GM12878 (cell line): ENCODE data around the gene SLC6A17. TPM values are rescaled to one million over a fixed set of nuclear protein-coding genes. Genes with fewer than 3 reads are reported as not detected.

Experiments used
- ATAC-seq: fragments of 200-7000 bp; cut with Tn5 transposase; 3 replicates; pipeline ENCODE4 v1.9.1; 2020; ENCODE audit warnings: mild to moderate bottlenecking, moderate library complexity
- BruUV-seq: library from RNA; stranded (reverse); fragments of 400-500 nt; replicated peaks from 2 replicates; lab custom pipeline; 2021; lab: Mats Ljungman, UMichigan
- CTCF ChIA-PET: fragments of 300-600 bp; sonication (Branson Sonifier 250); formaldehyde crosslinking; extraction: SDS; loops from one replicate; lab custom pipeline; 2021; ENCODE audit warnings: inconsistent platforms; lab: Yijun Ruan, JAX
- POLR2A ChIA-PET: fragments of 350-600 bp; formaldehyde crosslinking; extraction: SDS; loops from one replicate; lab custom pipeline; 2021; ENCODE audit warnings: inconsistent platforms; lab: Charles Lee
- RAD21 ChIA-PET: fragments of 300-600 bp; sonication (Branson Sonifier 250); formaldehyde crosslinking; loops from one replicate; lab custom pipeline; 2023; ENCODE audit warnings: antibody characterized with exemption; ENCODE audit not compliant: unreplicated experiment; lab: Charles Lee
- SMC1A ChIA-PET: fragments of 300-600 bp; sonication (Branson Sonifier 250); formaldehyde crosslinking; loops from one replicate; lab custom pipeline; 2023; ENCODE audit not compliant: unreplicated experiment, uncharacterized antibody; lab: Charles Lee
- DNase-seq: peaks from one replicate; pipeline ENCODE4 v3.0.0-alpha.2; 2011; ENCODE audit warnings: low read depth, low spot score
- FAIRE-seq: peaks from 3 replicates; lab custom pipeline; 2011; peaks lifted over from hg19 to GRCh38; lab: Jason Lieb, UNC
- H2AFZ ChIP-seq: 2 replicates; pipeline ENCODE4 v1.6.0; 2011; ENCODE audit warnings: low read depth, low read length, control low read depth; ENCODE audit not compliant: control insufficient read depth
- H3K27ac ChIP-seq: 2 replicates; pipeline ENCODE4 v1.5.1; 2011; ENCODE audit warnings: control low read depth; ENCODE audit not compliant: control insufficient read depth, insufficient read depth
- H3K27me3 ChIP-seq, 2 experiments: replicated peaks in 1 of 2; 2 replicates each; pipeline versions ENCODE4 v1.6.0 to v1.6.1; 2011; ENCODE audit warnings: low read length in 1 of 2; ENCODE audit not compliant: control insufficient read depth in 2 of 2, insufficient read depth in 2 of 2
- H3K36me3 ChIP-seq, 2 experiments: 2 replicates each; pipeline ENCODE4 v1.5.1; 2011; ENCODE audit warnings: low read length in 1 of 2; ENCODE audit not compliant: control insufficient read depth in 2 of 2, insufficient read depth in 2 of 2
- H3K4me1 ChIP-seq: 2 replicates; pipeline ENCODE4 v1.6.1; 2011; ENCODE audit warnings: mild to moderate bottlenecking, low read length, moderate library complexity, mixed read lengths; ENCODE audit not compliant: control insufficient read depth, insufficient read depth
- H3K4me2 ChIP-seq: 2 replicates; pipeline ENCODE4 v1.6.0; 2011; ENCODE audit warnings: control low read depth; ENCODE audit not compliant: control insufficient read depth, insufficient read depth
- H3K4me3 ChIP-seq: fragments of 200-600 bp; sonication (generic); 2 replicates; pipeline ENCODE4 v1.5.1; 2016
- H3K79me2 ChIP-seq: 2 replicates; pipeline ENCODE4 v1.6.0; 2011; ENCODE audit warnings: low read length; ENCODE audit not compliant: control insufficient read depth, insufficient read depth
- H3K9ac ChIP-seq: 2 replicates; pipeline ENCODE4 v1.8.0; 2011; ENCODE audit warnings: low read length, control low read depth, mixed read lengths; ENCODE audit not compliant: control insufficient read depth, insufficient read depth
- H3K9me3 ChIP-seq: replicated peaks from 3 replicates; pipeline ENCODE4 v1.5.1; 2011; ENCODE audit warnings: mild to moderate bottlenecking, low read length; ENCODE audit not compliant: control insufficient read depth, insufficient read depth
- H4K20me1 ChIP-seq: 2 replicates; pipeline ENCODE4 v1.6.0; 2011; ENCODE audit not compliant: control insufficient read depth, insufficient read depth
- CHD4 ChIP-seq: fragments of 200-600 bp; sonication (generic); IDR thresholded peaks from 2 replicates; pipeline ENCODE4 v1.6.1; 2016; ENCODE audit warnings: mild to moderate bottlenecking
- NR2C2 ChIP-seq: IDR thresholded peaks from 2 replicates; pipeline ENCODE4 v1.6.1; 2011; ENCODE audit warnings: borderline replicate concordance, low read depth; ENCODE audit not compliant: control insufficient read depth, insufficient read length
- POU2F2 ChIP-seq: IDR thresholded peaks from 3 replicates; pipeline ENCODE4 v1.6.1; 2011; ENCODE audit warnings: low read depth, mild to moderate bottlenecking, low read length, borderline replicate concordance
- TCF3 ChIP-seq: IDR thresholded peaks from 2 replicates; pipeline ENCODE4 v1.6.1; 2012; ENCODE audit warnings: low read depth, mild to moderate bottlenecking, low read length, borderline replicate concordance; ENCODE audit not compliant: insufficient read depth
- ZNF207 ChIP-seq: fragments of 450-650 bp; IDR thresholded peaks from 2 replicates; pipeline ENCODE4 v1.6.1; 2014; ENCODE audit warnings: antibody characterized with exemption, mild to moderate bottlenecking, borderline replicate concordance
- ZNF217 ChIP-seq: fragments of 450-650 bp; IDR thresholded peaks from 2 replicates; pipeline ENCODE4 v1.6.1; 2017; ENCODE audit warnings: antibody characterized with exemption, mild to moderate bottlenecking
- ZSCAN29 ChIP-seq: fragments of 450-650 bp; IDR thresholded peaks from 2 replicates; pipeline ENCODE4 v1.6.1; 2017; ENCODE audit warnings: mild to moderate bottlenecking, moderate library complexity
- WGBS: methylation state at CpG from one replicate; pipeline ENCODE4 v1.1.6; 2016; ENCODE audit warnings: low lambda C conversion rate; ENCODE audit not compliant: insufficient replicate concordance, insufficient coverage; ENCODE audit errors: missing lambda C conversion rate; 5-methylcytosine and 5-hydroxymethylcytosine counted together
- in situ Hi-C: fragments of 300-500 bp; cut with MboI; formaldehyde crosslinking; loops from 9 replicates; pipeline ENCODE4 v1.14.3; 2018; ENCODE audit warnings: mixed read lengths
- intact Hi-C: fragments of 100-400 bp; cut with micrococcal nuclease; formaldehyde crosslinking; loops from one replicate; pipeline ENCODE4 v1.14.2; 2022; ENCODE audit not compliant: unreplicated experiment
- polyA plus RNA-seq, 11 experiments: library from polyadenylated mRNA; depleted of rRNA in 4 of 11; unstranded in 6 of 11; stranded (reverse) in 5 of 11; fragments of >200 nt; fragmentation: Nextera tagmentation in 4 of 11; fragmentation: Illumina TruSeq in 1 of 11; extraction: Ambion mirVana in 4 of 11; extraction: Trizol in 1 of 11; gene quantifications; 1 replicate in 1 of 11; 2 replicates in 10 of 11; pipeline versions ENCODE4 v1.2.1 to v1.2.3, GENCODE V29; 2011 to 2016; ENCODE audit warnings: inconsistent platforms in 2 of 11, missing spikeins in 2 of 11, low read depth in 1 of 11
- total RNA-seq, 4 experiments: library from RNA; depleted of rRNA in 3 of 4; stranded (reverse); fragments of >200 nt in 3 of 4; fragmentation: Illumina TruSeq in 1 of 4; extraction: Trizol in 1 of 4; gene quantifications; 2 replicates each; pipeline versions ENCODE4 v1.2.1 to v1.2.3, GENCODE V29; 2013 to 2021
- TF ChIP-seq, protein P1 (sequence below): fragments of 150-350 bp; IDR thresholded peaks from 2 replicates; pipeline ENCODE4 v1.6.1; 2016; ENCODE audit warnings: low read depth, low read length

Gene SLC6A17
- total and polyA plus RNA-seq, 10 of the 15 experiments (the other 5 are each of a cell fraction or from before 2014, with no cell fraction given) = not detected

DNA sequence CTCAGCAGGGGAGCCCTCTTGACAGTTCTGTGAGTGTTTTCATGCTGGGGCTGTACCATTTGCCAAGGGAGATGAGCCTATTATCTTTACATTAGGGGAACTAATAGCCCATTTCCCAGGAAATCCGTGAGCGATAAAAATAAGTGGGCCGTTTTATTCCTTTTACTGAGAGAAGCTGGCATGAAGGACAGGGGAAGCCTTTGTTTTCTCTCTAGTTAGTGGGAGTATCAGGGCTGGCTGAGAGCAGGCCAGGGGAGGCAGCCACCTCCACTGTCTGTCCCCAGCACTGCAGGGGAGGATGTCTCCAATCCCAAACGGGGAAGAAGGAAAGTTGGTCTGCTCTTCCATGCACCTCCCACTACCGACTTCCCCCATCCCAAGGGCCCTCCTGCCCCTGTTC lies 35.5 kb upstream of the SLC6A17 start:
- no peak overlapping the region for H3K4me3 ChIP-seq
- intact Hi-C loops (no loop called here), in situ Hi-C loops (no loop called here)
- no peaks in the 10 kb centered on the region for H3K9me3 ChIP-seq
- BruUV-seq = no TSS peak
- ChIA-PET POLR2A (no interaction called here), CTCF (interaction anchor here (1.1 to 4.2 kb wide), 3 partner anchors 10 to 85 kb away, joined by 3 to 18 read pairs (median 18); no protein-coding TSS in a partner anchor), RAD21 (interaction anchor here (0.9 kb wide), 1 partner anchor 33 kb away, joined by 3 read pairs; no protein-coding TSS in a partner anchor), SMC1A (interaction anchor here (0.6 kb wide), 1 partner anchor 157 kb away, joined by 3 read pairs; no protein-coding TSS in a partner anchor)
- H2AFZ ChIP-seq = no peak overlapping the region
- 36% methylated on average over 5 of the region's 5 CpGs for WGBS
- DNase-seq (no peak), FAIRE-seq (no peak), ATAC-seq (no peak)
- H3K4me2 ChIP-seq = no peak overlapping the region
- H3K79me2 ChIP-seq = no peaks in the 10 kb centered on the region
- no peak overlapping the region for H3K27ac ChIP-seq
- H3K36me3 ChIP-seq = no peaks in the 10 kb centered on the region
- peaks cover 1 to 2% of the 10 kb centered on the region in 2 experiments; a peak in 1 of 4 replicates for H3K27me3 ChIP-seq
- no peak overlapping the region for H3K9ac ChIP-seq
- H4K20me1 ChIP-seq = no peaks in the 10 kb centered on the region
- H3K4me1 ChIP-seq = no peaks in the 10 kb centered on the region
- TF ChIP-seq NR2C2 (no peak), ZNF207 (no peak)

DNA sequence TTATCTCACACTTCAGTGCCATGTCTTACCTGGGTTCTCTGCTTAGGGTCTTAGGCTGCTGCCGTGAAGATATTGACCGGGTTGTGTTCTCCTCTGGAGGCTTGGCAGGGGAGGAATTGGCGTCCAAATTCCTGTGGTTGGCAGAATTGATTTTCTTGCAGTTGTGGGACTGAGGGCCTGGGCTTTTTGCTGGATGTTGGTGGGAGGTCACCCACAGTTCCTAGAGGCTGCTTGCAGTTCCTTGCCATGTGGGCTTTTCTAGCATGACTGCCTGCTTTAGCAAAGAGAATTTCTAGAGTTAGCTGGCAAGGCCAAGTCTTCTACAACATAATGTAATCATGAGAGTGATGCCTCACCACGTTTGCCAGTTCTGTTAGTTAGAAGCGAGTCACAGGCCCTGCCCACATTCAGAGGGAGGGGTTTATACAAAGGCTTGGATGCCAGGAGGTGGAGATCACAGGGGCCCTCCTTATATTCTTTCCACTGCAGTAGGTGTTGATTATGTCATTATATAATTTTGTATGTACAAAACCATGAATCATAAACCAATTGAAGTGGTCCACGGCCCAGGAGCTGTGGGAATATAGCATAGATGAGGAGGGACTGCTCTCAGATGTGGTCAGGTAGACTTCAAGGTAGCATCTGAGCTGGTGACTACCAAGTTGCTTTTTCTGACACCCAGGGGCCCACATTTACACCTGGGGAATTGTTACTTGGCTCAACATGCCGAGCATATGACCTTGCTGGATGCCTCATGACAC lies 31.5 kb upstream of the SLC6A17 start:
- ChIA-PET RAD21 (no interaction called here), CTCF (interaction anchor here (0.6 to 2.0 kb wide), 6 partner anchors 18 to 377 kb away, joined by 3 to 6 read pairs (median 3); no protein-coding TSS in a partner anchor), SMC1A (interaction anchor here (1.0 to 1.2 kb wide), 2 partner anchors 9 to 31 kb away, joined by 3 to 4 read pairs; no protein-coding TSS in a partner anchor), POLR2A (no interaction called here)
- Histone ChIP-seq H2AFZ (no peak overlapping the region), H3K27ac (no peak overlapping the region), H3K9ac (no peak overlapping the region), H3K9me3 (no peaks in the 10 kb centered on the region; the same call in 1 of the 3 replicates), H3K4me3 (no peak overlapping the region), H3K4me1 (no peaks in the 10 kb centered on the region), H3K4me2 (no peak overlapping the region), H4K20me1 (no peaks in the 10 kb centered on the region), H3K27me3 (peaks cover 1 to 2% of the 10 kb centered on the region in 2 experiments; a peak in 2 of 4 replicates), H3K79me2 (no peaks in the 10 kb centered on the region), H3K36me3 (no peaks in the 10 kb centered on the region)
- TF ChIP-seq CHD4 (no peak), ZNF217 (no peak), ZSCAN29 (no peak), POU2F2 (no peak), TCF3 (no peak)
- TF ChIP-seq, protein P1, sequence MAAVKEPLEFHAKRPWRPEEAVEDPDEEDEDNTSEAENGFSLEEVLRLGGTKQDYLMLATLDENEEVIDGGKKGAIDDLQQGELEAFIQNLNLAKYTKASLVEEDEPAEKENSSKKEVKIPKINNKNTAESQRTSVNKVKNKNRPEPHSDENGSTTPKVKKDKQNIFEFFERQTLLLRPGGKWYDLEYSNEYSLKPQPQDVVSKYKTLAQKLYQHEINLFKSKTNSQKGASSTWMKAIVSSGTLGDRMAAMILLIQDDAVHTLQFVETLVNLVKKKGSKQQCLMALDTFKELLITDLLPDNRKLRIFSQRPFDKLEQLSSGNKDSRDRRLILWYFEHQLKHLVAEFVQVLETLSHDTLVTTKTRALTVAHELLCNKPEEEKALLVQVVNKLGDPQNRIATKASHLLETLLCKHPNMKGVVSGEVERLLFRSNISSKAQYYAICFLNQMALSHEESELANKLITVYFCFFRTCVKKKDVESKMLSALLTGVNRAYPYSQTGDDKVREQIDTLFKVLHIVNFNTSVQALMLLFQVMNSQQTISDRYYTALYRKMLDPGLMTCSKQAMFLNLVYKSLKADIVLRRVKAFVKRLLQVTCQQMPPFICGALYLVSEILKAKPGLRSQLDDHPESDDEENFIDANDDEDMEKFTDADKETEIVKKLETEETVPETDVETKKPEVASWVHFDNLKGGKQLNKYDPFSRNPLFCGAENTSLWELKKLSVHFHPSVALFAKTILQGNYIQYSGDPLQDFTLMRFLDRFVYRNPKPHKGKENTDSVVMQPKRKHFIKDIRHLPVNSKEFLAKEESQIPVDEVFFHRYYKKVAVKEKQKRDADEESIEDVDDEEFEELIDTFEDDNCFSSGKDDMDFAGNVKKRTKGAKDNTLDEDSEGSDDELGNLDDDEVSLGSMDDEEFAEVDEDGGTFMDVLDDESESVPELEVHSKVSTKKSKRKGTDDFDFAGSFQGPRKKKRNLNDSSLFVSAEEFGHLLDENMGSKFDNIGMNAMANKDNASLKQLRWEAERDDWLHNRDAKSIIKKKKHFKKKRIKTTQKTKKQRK = no peak
- DNase-seq = no peak
- intact Hi-C loops (no loop called here), in situ Hi-C loops (no loop called here)
- no peak for FAIRE-seq
- 5% methylated on average over 7 of the region's 7 CpGs for whole genome bisulfite sequencing
- BruUV-seq = no TSS peak
- no peak for ATAC-seq
